Colonic mucosa (tissue), 4 donors: ENCODE results near the gene GSS. TPM values are rescaled to one million over a fixed set of nuclear protein-coding genes. Genes with fewer than 3 reads are reported as not detected.
"Not testable (repeated sequence)": the region's sequence is repeated elsewhere in the genome, so short reads cannot be mapped to it uniquely, and the experiment has no call there.

Experiments
- DNase-seq: peaks from one replicate; pipeline ENCODE4 v3.0.0-alpha.2; 2020
- H3K27ac ChIP-seq: fragments of 200-600 bp; one replicate; pipeline ENCODE4 v1.8.0; 2021
- H3K27me3 ChIP-seq: fragments of 200-600 bp; one replicate; pipeline ENCODE4 v1.8.0; 2021
- H3K36me3 ChIP-seq: fragments of 200-600 bp; one replicate; pipeline ENCODE4 v1.8.0; 2021
- H3K4me1 ChIP-seq: fragments of 200-600 bp; one replicate; pipeline ENCODE4 v1.8.0; 2021; ENCODE audit warnings: mild to moderate bottlenecking
- H3K4me3 ChIP-seq: fragments of 200-600 bp; one replicate; pipeline ENCODE4 v1.8.0; 2021
- H3K9ac ChIP-seq, 2 donors: one replicate each; pipeline ENCODE4 v1.7.0; 2013; ENCODE audit warnings: control low read depth in 2 of 2, low read depth in 2 of 2, low read length in 2 of 2
- H3K9me3 ChIP-seq: fragments of 200-600 bp; one replicate; pipeline ENCODE4 v1.8.0; 2021
- intact Hi-C: fragments of 100-400 bp; cut with DNase I; formaldehyde crosslinking; loops from one replicate; pipeline ENCODE4 v1.14.1; 2022
- microRNA-seq: library from miRNA; unstranded; fragments of <30 nt; microRNA quantifications from one replicate; pipeline ENCODE4, GENCODE V29; 2019
- total RNA-seq, 2 donors: library from RNA; stranded (reverse); fragmentation: NEBNext Ultra II Directional in 1 of 2; extraction: Animal tissue kit (Norgen Biotek cat#: 25700) in 1 of 2; gene quantifications; one replicate each; pipeline ENCODE4 v1.2.1, GENCODE V29; 2021
- TF ChIP-seq, protein P1 (sequence below): fragments of 200-600 bp; IDR thresholded peaks from one replicate; pipeline ENCODE4 v1.8.0; 2022; ENCODE audit warnings: antibody characterized with exemption, mild to moderate bottlenecking
- donor health status: healthy.
- donor health status: DM: no; HTN: no; CAD: no.
- donor health status: DM: no; HTN: no; CAD: no.

GSS gene
- total RNA-seq, 2 donors from 2014 or later: 83.4 to 109 TPM

DNA sequence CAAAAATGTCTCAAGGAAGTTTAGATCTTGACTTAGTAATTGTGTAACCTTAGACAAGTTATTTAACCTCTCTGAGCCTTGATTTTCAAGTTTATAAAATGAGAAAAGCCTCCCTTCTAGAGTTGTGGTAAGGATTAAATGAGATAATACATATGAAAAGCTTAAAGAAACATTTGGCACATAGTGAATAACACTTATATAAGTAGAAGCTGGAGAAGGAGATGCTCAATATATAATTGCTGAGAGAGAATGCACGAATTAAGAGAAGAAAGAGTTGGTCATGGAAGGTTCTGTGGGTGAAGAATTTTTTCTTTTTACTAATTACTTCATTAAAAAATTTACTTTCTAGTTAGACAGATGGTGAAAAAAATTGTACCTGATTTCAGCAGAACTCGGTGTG lies 73.9 kb downstream of the GSS start:
- no peak overlapping the region for H3K9ac ChIP-seq

DNA sequence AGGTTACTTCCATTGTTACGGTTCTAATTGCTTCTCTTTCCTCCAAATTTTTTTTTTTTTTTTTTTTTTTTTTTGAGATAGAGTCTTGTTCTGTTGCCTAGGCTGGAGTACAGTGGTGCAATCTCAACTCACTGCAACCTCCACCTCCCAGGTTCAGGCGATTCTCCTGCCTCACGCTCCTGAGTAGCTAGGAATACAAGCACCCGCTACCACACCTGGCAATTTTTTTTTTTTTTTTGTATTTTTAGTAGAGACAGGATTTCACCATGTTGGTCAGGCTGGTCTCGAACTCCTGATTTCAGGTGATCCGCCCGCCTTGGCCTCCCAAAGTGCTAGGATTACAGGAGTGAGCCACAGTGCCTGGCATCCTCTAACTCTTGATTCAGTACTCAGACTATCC lies 74.6 kb downstream of the GSS start:
- intact Hi-C loops, H3K4me1 ChIP-seq, H3K36me3 ChIP-seq: not testable (repeated sequence)

More for the DNA sequence above, 73.9 kb downstream of the GSS start:
- intact Hi-C loops: no loop called here
- TF ChIP-seq, protein P1, sequence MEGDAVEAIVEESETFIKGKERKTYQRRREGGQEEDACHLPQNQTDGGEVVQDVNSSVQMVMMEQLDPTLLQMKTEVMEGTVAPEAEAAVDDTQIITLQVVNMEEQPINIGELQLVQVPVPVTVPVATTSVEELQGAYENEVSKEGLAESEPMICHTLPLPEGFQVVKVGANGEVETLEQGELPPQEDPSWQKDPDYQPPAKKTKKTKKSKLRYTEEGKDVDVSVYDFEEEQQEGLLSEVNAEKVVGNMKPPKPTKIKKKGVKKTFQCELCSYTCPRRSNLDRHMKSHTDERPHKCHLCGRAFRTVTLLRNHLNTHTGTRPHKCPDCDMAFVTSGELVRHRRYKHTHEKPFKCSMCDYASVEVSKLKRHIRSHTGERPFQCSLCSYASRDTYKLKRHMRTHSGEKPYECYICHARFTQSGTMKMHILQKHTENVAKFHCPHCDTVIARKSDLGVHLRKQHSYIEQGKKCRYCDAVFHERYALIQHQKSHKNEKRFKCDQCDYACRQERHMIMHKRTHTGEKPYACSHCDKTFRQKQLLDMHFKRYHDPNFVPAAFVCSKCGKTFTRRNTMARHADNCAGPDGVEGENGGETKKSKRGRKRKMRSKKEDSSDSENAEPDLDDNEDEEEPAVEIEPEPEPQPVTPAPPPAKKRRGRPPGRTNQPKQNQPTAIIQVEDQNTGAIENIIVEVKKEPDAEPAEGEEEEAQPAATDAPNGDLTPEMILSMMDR: no peak
- no peak for DNase-seq
- Histone ChIP-seq H3K4me1 (peaks cover 4% of the 10 kb centered on the region), H3K27me3 (no peaks in the 10 kb centered on the region), H3K9me3 (no peaks in the 10 kb centered on the region), H3K27ac (no peak overlapping the region), H3K4me3 (no peak overlapping the region), H3K36me3 (peaks cover 7% of the 10 kb centered on the region)

DNA sequence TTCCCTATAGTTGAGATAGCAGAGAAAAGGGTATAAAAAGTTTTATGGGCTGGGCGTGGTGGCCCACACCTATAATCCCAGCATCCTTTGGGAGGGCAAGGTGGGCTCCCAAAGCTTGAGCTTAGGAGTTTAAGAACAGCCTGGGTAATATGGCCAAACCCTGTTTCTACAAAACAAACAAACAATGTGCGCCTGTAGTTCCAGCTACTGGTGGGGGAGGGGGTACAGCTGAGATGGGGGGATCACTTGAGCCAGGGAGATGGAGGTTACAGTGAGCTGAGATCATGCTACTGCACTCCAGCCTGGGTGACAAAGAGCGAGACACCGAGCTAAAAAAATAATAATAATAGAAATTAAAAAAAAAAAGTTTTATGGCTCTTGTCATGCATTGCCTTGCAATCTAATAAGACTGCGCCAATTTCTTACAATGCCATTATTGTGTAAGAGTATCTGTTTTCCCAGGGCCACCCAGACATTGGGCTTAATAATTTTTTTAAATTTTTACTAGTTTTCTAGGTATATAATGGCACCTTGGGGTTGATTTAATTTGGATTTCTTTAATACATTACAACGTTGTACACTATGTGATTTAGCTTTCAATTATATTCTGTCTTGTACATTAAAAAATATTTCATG lies 75.3 kb downstream of the GSS start:
- Histone ChIP-seq H3K27me3 (no peaks in the 10 kb centered on the region), H3K9ac (no peak overlapping the region), H3K36me3 (peaks cover 7% of the 10 kb centered on the region), H3K9me3 (no peaks in the 10 kb centered on the region), H3K27ac (no peak overlapping the region), H3K4me1 (peaks cover 4% of the 10 kb centered on the region), H3K4me3 (no peak overlapping the region)
- peak; percentile 67 for DNase-seq
- intact Hi-C loops: no loop called here
- TF ChIP-seq, protein P1: no peak

More for the DNA sequence above, 74.6 kb downstream of the GSS start:
- not testable (repeated sequence) for DNase-seq, H3K4me3 ChIP-seq, H3K27me3 ChIP-seq, H3K27ac ChIP-seq, H3K9ac ChIP-seq, H3K9me3 ChIP-seq

Small RNA genes within 50 kb of the gene (microRNA-seq; reads per million reads assigned to microRNA genes)
- gene MIR499A (not detected), gene MIR499B (not detected)

Other genes with a start within 250 kb of the GSS start
- gene NCOA6, start 130.2 kb downstream of the GSS start, total RNA-seq: 10 to 100 TPM; 28.9 to 40.2 TPM
- gene GGT7, start 83.0 kb downstream of the GSS start, total RNA-seq: 10 to 100 TPM; 10.1 to 17.8 TPM
- 100 to 1,000 TPM; 258 to 394 TPM for gene ACSS2, start 79.2 kb downstream of the GSS start, total RNA-seq
- 1 to 10 TPM in 1 of 2 donors, under 1 TPM in 1; 0.69 to 1.5 TPM for gene MYH7B, start 62 bp upstream of the GSS start, total RNA-seq
- gene TRPC4AP, start 137.0 kb upstream of the GSS start, total RNA-seq: 10 to 100 TPM; 52.8 to 63.2 TPM
- 10 to 100 TPM; 28.0 to 36.0 TPM for gene EDEM2, start 191.5 kb upstream of the GSS start, total RNA-seq
- 10 to 100 TPM in 1 of 2 donors, 1 to 10 TPM in 1; 9.8 to 14.5 TPM for gene PROCR, start 216.3 kb upstream of the GSS start, total RNA-seq